Measurements from ENCODE around the gene PBX1. TPM values are rescaled to one million over a fixed set of nuclear protein-coding genes. Genes with fewer than 3 reads are reported as not detected.

The PBX1 gene
- total RNA-seq, 2 experiments from 2014 or later = not detected

DNA sequence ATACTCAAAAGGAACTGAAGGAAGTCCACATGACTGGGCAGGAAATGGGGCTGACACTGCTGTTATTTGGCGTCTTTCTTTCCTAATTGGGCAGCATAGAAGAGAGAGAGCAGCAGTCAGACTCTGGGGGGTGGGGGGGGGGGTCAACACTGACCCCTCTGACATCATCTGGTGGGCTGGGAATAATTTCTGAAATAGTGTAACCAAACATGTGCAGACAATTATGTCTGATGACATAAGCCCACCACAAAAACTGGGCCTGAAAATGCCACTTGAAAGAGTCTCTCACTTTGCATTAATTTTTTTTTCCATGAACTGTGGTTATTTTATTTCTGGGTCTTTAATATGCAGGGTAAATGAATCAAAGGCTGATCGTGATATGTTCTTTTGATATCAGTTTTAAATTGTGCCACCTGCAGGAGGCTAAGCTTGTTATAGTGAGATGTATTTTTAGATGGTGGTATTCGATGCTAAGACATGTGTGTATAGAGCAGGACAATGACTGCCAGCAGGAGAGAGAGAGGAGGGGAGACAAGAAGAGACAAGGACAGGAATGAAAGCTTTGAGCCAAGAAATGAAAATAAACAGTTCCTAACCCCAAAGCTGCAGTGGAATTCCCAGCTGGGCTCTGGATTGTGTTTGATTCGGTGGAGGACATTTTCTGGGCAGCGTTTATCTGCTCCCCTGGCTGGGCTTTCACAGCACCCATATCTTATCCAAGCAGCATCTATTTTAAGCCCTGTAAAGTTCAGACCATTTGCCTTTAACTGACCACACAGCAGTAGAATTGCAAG, 264.7 kb downstream of the PBX1 start:
- intact Hi-C loops (cut with micrococcal nuclease) = no loop called here
- DNase-seq (no peak), ATAC-seq (no peak)
- ChIA-PET POLR2A (no interaction called here), CTCF (no interaction called here)
- no peaks in the 10 kb centered on the region for H3K36me3 Mint-ChIP-seq (ENCODE audit: low read depth)
- TF ChIP-seq, protein P1, sequence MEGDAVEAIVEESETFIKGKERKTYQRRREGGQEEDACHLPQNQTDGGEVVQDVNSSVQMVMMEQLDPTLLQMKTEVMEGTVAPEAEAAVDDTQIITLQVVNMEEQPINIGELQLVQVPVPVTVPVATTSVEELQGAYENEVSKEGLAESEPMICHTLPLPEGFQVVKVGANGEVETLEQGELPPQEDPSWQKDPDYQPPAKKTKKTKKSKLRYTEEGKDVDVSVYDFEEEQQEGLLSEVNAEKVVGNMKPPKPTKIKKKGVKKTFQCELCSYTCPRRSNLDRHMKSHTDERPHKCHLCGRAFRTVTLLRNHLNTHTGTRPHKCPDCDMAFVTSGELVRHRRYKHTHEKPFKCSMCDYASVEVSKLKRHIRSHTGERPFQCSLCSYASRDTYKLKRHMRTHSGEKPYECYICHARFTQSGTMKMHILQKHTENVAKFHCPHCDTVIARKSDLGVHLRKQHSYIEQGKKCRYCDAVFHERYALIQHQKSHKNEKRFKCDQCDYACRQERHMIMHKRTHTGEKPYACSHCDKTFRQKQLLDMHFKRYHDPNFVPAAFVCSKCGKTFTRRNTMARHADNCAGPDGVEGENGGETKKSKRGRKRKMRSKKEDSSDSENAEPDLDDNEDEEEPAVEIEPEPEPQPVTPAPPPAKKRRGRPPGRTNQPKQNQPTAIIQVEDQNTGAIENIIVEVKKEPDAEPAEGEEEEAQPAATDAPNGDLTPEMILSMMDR (IDR thresholded peaks at IDR 0.05) = no peak
- H3K4me1 Mint-ChIP-seq (ENCODE audit: low read depth) = no peaks in the 10 kb centered on the region
- no peak overlapping the region for H3K27ac Mint-ChIP-seq
- H3K4me3 Mint-ChIP-seq = no peak overlapping the region
- no peaks in the 10 kb centered on the region for H3K9me3 Mint-ChIP-seq
- H3K27me3 Mint-ChIP-seq = no peaks in the 10 kb centered on the region

DNA sequence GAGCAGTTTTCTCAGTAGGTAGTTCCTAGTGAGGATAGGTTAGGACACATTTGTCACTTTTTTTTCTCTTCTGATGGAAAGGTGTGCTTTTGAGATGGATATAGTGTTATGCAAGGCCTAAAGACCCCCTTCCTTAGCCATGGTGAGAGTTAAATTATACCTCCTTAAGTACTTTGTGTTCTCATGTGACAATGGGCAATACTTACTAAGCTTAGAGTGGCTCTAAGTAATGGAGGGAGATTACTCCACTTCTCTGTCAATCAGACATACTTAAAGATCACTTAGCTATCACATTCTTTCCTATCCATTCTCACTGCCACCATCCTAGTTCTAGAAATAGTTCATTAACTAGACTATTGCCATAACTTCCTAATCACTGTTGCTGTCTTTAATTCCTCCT, 265.6 kb downstream of the PBX1 start:
- H3K4me1 Mint-ChIP-seq (ENCODE audit: low read depth) = no peaks in the 10 kb centered on the region
- CTCF ChIA-PET = no interaction called here
- POLR2A ChIA-PET = no interaction called here

GRCh38 chr1:164830628-164831027, 271.6 kb downstream of the PBX1 start:
- intact Hi-C loops (cut with micrococcal nuclease) = no loop called here
- ChIA-PET CTCF (no interaction called here), POLR2A (no interaction called here)
- no peak overlapping the region for H3K27ac Mint-ChIP-seq
- no peaks in the 10 kb centered on the region for H3K4me1 Mint-ChIP-seq (ENCODE audit: low read depth)
- ATAC-seq (no peak), DNase-seq (no peak)
- no peaks in the 10 kb centered on the region for H3K36me3 Mint-ChIP-seq (ENCODE audit: low read depth)
- H3K4me3 Mint-ChIP-seq = no peak overlapping the region
- no peaks in the 10 kb centered on the region for H3K9me3 Mint-ChIP-seq
- no peaks in the 10 kb centered on the region for H3K27me3 Mint-ChIP-seq
- TF ChIP-seq, protein P1 (IDR thresholded peaks at IDR 0.05) = no peak

More for the DNA sequence above, 265.6 kb downstream of the PBX1 start:
- Mint-ChIP-seq H3K9me3 (no peaks in the 10 kb centered on the region), H3K4me3 (no peak overlapping the region), H3K27me3 (no peaks in the 10 kb centered on the region), H3K27ac (no peak overlapping the region), H3K36me3 (ENCODE audit: low read depth) (no peaks in the 10 kb centered on the region)
- DNase-seq = no peak
- no peak for ATAC-seq
- TF ChIP-seq, protein P1 (IDR thresholded peaks at IDR 0.05) = no peak
- intact Hi-C loops (cut with micrococcal nuclease) = no loop called here

GRCh38 chr1:164834641-164835040, 275.7 kb downstream of the PBX1 start:
- intact Hi-C loops (cut with micrococcal nuclease) = no loop called here
- no peaks in the 10 kb centered on the region for H3K27me3 Mint-ChIP-seq
- no peak overlapping the region for H3K4me3 Mint-ChIP-seq
- ChIA-PET CTCF (no interaction called here), POLR2A (no interaction called here)
- no peaks in the 10 kb centered on the region for H3K36me3 Mint-ChIP-seq (ENCODE audit: low read depth)
- DNase-seq (no peak), ATAC-seq (no peak)
- TF ChIP-seq, protein P1 (IDR thresholded peaks at IDR 0.05) = no peak
- H3K9me3 Mint-ChIP-seq = no peaks in the 10 kb centered on the region
- no peak overlapping the region for H3K27ac Mint-ChIP-seq
- no peaks in the 10 kb centered on the region for H3K4me1 Mint-ChIP-seq (ENCODE audit: low read depth)

DNA sequence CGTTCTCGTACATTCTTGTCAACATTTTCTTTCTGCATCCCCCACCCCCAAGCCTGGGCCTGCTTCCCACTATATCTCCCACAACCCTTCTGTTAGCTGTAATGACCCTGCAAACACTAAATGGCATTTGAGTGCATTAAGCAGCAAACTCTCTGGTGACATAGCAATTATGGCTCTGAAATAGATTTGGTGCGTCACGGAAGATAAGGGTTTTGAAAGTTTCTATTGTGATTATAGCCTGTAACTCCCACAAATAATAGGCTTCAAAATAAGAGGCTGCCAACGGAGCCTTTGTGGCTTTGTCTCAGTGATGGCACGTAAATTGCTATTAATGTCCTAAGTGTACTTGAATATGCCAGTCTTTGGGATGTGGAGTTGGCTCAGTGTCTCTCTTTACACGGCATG, 277.6 kb downstream of the PBX1 start:
- H3K9me3 Mint-ChIP-seq = no peaks in the 10 kb centered on the region
- POLR2A ChIA-PET = no interaction called here
- CTCF ChIA-PET = no interaction called here
- TF ChIP-seq, protein P1 (IDR thresholded peaks at IDR 0.05) = no peak
- H3K27ac Mint-ChIP-seq = no peak overlapping the region
- H3K4me1 Mint-ChIP-seq (ENCODE audit: low read depth) = no peaks in the 10 kb centered on the region
- DNase-seq (no peak), ATAC-seq (no peak)
- H3K27me3 Mint-ChIP-seq = no peaks in the 10 kb centered on the region
- intact Hi-C loops (cut with micrococcal nuclease) = no loop called here
- no peak overlapping the region for H3K4me3 Mint-ChIP-seq
- H3K36me3 Mint-ChIP-seq (ENCODE audit: low read depth) = no peaks in the 10 kb centered on the region

All from activated CD8-positive, alpha-beta T cell treated with anti-CD3 and anti-CD28 coated beads for 36 hours (primary cell).